22Rv1 (cell line): ENCODE data around the gene PRKAR1B.

Experiments
- ZFX ChIP-seq: fragments of 450-650 bp; IDR thresholded peaks from 2 replicates; pipeline ENCODE4 v1.6.1; 2017; ENCODE audit warnings: antibody characterized with exemption, borderline replicate concordance
- TF ChIP-seq, protein P1 (sequence below): fragments of 450-650 bp; IDR thresholded peaks from 2 replicates; pipeline ENCODE4 v1.5.1; 2017; ENCODE audit warnings: mild to moderate bottlenecking

DNA sequence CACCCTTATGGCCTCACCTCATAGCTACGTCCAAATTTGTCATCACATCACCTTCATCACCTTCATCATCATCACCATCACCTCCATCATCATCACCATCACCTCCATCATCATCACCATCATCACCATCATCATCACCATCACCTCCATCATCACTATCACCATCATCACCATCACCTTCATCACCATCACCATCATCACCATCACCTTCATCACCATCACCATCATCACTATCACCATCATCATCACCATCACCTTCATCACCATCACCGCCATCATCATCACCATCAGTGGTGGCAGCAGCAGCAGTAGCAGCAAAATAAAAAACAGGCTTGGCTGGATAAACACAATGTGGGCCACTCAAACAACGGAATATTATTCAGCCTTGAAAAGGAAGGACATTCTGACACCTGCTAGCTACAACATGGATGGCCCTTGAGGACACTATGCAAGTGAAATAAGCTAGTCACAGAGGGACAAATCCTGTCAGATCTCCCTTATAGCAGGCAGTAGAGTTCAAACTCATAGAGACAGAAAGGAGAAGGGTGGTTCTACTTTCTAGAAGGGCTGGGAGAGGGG, 159.7 kb downstream of the PRKAR1B start:
- TF ChIP-seq, protein P1, sequence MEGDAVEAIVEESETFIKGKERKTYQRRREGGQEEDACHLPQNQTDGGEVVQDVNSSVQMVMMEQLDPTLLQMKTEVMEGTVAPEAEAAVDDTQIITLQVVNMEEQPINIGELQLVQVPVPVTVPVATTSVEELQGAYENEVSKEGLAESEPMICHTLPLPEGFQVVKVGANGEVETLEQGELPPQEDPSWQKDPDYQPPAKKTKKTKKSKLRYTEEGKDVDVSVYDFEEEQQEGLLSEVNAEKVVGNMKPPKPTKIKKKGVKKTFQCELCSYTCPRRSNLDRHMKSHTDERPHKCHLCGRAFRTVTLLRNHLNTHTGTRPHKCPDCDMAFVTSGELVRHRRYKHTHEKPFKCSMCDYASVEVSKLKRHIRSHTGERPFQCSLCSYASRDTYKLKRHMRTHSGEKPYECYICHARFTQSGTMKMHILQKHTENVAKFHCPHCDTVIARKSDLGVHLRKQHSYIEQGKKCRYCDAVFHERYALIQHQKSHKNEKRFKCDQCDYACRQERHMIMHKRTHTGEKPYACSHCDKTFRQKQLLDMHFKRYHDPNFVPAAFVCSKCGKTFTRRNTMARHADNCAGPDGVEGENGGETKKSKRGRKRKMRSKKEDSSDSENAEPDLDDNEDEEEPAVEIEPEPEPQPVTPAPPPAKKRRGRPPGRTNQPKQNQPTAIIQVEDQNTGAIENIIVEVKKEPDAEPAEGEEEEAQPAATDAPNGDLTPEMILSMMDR, result no peak
- TF ChIP-seq ZFX, result no peak
